A549 (cell line): Measurements from ENCODE around the gene TBX18. TPM values are rescaled to one million over a fixed set of nuclear protein-coding genes. Genes with fewer than 3 reads are reported as not detected.

Experiments
- ATAC-seq, 2 experiments: fragments of 200-7000 bp in 1 of 2; fragments of >200 bp in 1 of 2; cut with Nextera tagmentation in 1 of 2; cut with Tn5 transposase in 1 of 2; 3 replicates each; pipeline versions ENCODE4 v1.8.0 to v1.9.1; 2018 to 2020; ENCODE audit warnings: mild to moderate bottlenecking in 1 of 2, moderate library complexity in 1 of 2
- CTCF ChIA-PET: fragments of 300-600 bp; sonication (Branson Sonifier 250); formaldehyde crosslinking; extraction: SDS; loops from one replicate; lab custom pipeline; 2021; ENCODE audit warnings: antibody characterized with exemption, inconsistent platforms; lab: Yijun Ruan, JAX
- POLR2A ChIA-PET: fragments of 350-600 bp; formaldehyde crosslinking; extraction: SDS; loops from one replicate; lab custom pipeline; 2021; ENCODE audit warnings: antibody characterized with exemption, inconsistent platforms; lab: Yijun Ruan, JAX
- DNase-seq, 2 experiments: peaks; one replicate each; pipeline versions ENCODE4 v3.0.0 to v3.0.0-alpha.2; 2011 to 2016; ENCODE audit warnings: low read depth in 1 of 2, low spot score in 1 of 2
- FAIRE-seq: peaks from 2 replicates; lab custom pipeline; 2011; peaks lifted over from hg19 to GRCh38; lab: Jason Lieb, UNC
- H3K27ac ChIP-seq, 2 experiments: fragments of >200 bp; sonication (Bioruptor Twin); formaldehyde crosslinking; 3 replicates each; pipeline ENCODE4 v1.5.1; 2016 to 2017
- H3K4me1 ChIP-seq: fragments of >200 bp; sonication (Bioruptor Twin); formaldehyde crosslinking; 3 replicates; pipeline ENCODE4 v1.6.1; 2016
- H3K4me2 ChIP-seq: fragments of >200 bp; sonication (Bioruptor Twin); formaldehyde crosslinking; 3 replicates; pipeline ENCODE4 v1.6.1; 2016
- H3K4me3 ChIP-seq: fragments of >200 bp; sonication (Bioruptor Twin); formaldehyde crosslinking; 3 replicates; pipeline ENCODE4 v1.5.1; 2016
- H3K9me3 ChIP-seq: fragments of >200 bp; sonication (Bioruptor Twin); formaldehyde crosslinking; 3 replicates; pipeline ENCODE4 v1.6.1; 2016
- ATOH8 ChIP-seq: fragments of 250-450 bp; sonication (Bioruptor Pico); IDR thresholded peaks from 2 replicates; pipeline ENCODE4 v1.5.0; 2020; ENCODE audit warnings: low read depth, mild to moderate bottlenecking, moderate library complexity
- BCL3 ChIP-seq: fragments of >200 bp; sonication (Bioruptor Twin); formaldehyde crosslinking; IDR thresholded peaks from 3 replicates; pipeline ENCODE4 v1.6.1; 2016
- CBX8 ChIP-seq: fragments of 200-600 bp; sonication (generic); IDR thresholded peaks from 2 replicates; pipeline ENCODE4 v1.6.1; 2016
- CHD2 ChIP-seq: fragments of 150-350 bp; IDR thresholded peaks from 2 replicates; pipeline ENCODE4 v1.6.1; 2014; ENCODE audit warnings: low read length; ENCODE audit not compliant: partially characterized antibody
- CHD4 ChIP-seq: fragments of 200-600 bp; sonication (generic); IDR thresholded peaks from 2 replicates; pipeline ENCODE4 v1.6.1; 2016; ENCODE audit warnings: antibody characterized with exemption, mild to moderate bottlenecking, borderline replicate concordance
- E2F6 ChIP-seq: IDR thresholded peaks from 2 replicates; pipeline ENCODE4 v1.6.1; 2012; ENCODE audit warnings: low read depth, borderline replicate concordance
- EHF ChIP-seq: fragments of 250-450 bp; sonication (Bioruptor Pico); IDR thresholded peaks from 2 replicates; pipeline ENCODE4 v1.5.0; 2020; ENCODE audit warnings: mild to moderate bottlenecking
- ELK1 ChIP-seq: fragments of 150-350 bp; IDR thresholded peaks from 2 replicates; pipeline ENCODE4 v1.6.1; 2014; ENCODE audit warnings: low read depth, mild to moderate bottlenecking, low read length
- EP300 ChIP-seq, 2 experiments: fragments of >200 bp; sonication (Bioruptor Twin); formaldehyde crosslinking; IDR thresholded peaks; 2 replicates in 1 of 2; 3 replicates in 1 of 2; pipeline ENCODE4 v1.6.1; 2016 to 2017
- ESRRA ChIP-seq: fragments of 150-350 bp; IDR thresholded peaks from 2 replicates; pipeline ENCODE4 v1.6.1; 2014; ENCODE audit warnings: mild to moderate bottlenecking, low read length, borderline replicate concordance
- FOSB ChIP-seq: fragments of 250-450 bp; sonication (Bioruptor Pico); IDR thresholded peaks from 2 replicates; pipeline ENCODE4 v1.5.0; 2020; ENCODE audit warnings: mild to moderate bottlenecking, moderate library complexity
- FOSL2 ChIP-seq, 2 experiments: fragments of 450-650 bp in 1 of 2; fragments of >200 bp in 1 of 2; sonication (Bioruptor Twin) in 1 of 2; formaldehyde crosslinking; IDR thresholded peaks; 2 replicates each; pipeline versions ENCODE4 v1.5.0 to v1.6.1; 2016 to 2020; ENCODE audit warnings: mild to moderate bottlenecking in 1 of 2, moderate library complexity in 1 of 2
- FOXS1 ChIP-seq: fragments of 250-450 bp; sonication (Bioruptor Pico); IDR thresholded peaks from 2 replicates; pipeline ENCODE4 v1.5.0; 2020; ENCODE audit warnings: mild to moderate bottlenecking, moderate library complexity
- GATA3 ChIP-seq: IDR thresholded peaks from 2 replicates; pipeline ENCODE4 v1.6.1; 2012; ENCODE audit warnings: borderline replicate concordance
- HDAC2 ChIP-seq: fragments of 200-600 bp; sonication (generic); IDR thresholded peaks from 2 replicates; pipeline ENCODE4 v1.6.1; 2016
- HEYL ChIP-seq: fragments of 250-450 bp; sonication (Bioruptor Pico); IDR thresholded peaks from 2 replicates; pipeline ENCODE4 v1.8.0; 2021; ENCODE audit warnings: mild to moderate bottlenecking, moderate library complexity
- HOXA7 ChIP-seq: fragments of 250-450 bp; sonication (Bioruptor Pico); IDR thresholded peaks from 2 replicates; pipeline ENCODE4 v1.5.0; 2020; ENCODE audit warnings: mild to moderate bottlenecking, moderate library complexity
- HOXB13 ChIP-seq: fragments of 250-450 bp; sonication (Bioruptor Pico); IDR thresholded peaks from 2 replicates; pipeline ENCODE4 v1.5.0; 2020; ENCODE audit warnings: low read depth, mild to moderate bottlenecking, moderate library complexity
- HOXB5 ChIP-seq: fragments of 250-450 bp; sonication (Bioruptor Pico); IDR thresholded peaks from 2 replicates; pipeline ENCODE4 v1.5.0; 2020; ENCODE audit warnings: mild to moderate bottlenecking, moderate library complexity
- JUN ChIP-seq, 2 experiments: fragments of >200 bp; sonication (Bioruptor Twin); formaldehyde crosslinking; IDR thresholded peaks; 2 replicates in 1 of 2; 3 replicates in 1 of 2; pipeline ENCODE4 v1.6.1; 2016 to 2017
- JUNB ChIP-seq: fragments of >200 bp; sonication (Bioruptor Twin); formaldehyde crosslinking; IDR thresholded peaks from 2 replicates; pipeline ENCODE4 v1.6.1; 2016
- KDM5A ChIP-seq: fragments of 200-600 bp; sonication (generic); IDR thresholded peaks from 2 replicates; pipeline ENCODE4 v1.6.1; 2016; ENCODE audit warnings: antibody characterized with exemption, mild to moderate bottlenecking
- MAZ ChIP-seq: fragments of 150-350 bp; IDR thresholded peaks from 2 replicates; pipeline ENCODE4 v1.6.1; 2014; ENCODE audit warnings: antibody characterized with exemption, low read depth, low read length, borderline replicate concordance
- MYC ChIP-seq: IDR thresholded peaks from 2 replicates; pipeline ENCODE4 v1.6.1; 2012; ENCODE audit warnings: mild to moderate bottlenecking, inconsistent platforms, low read length, improper control_type of control experiment, borderline replicate concordance
- POLR2A ChIP-seq: IDR thresholded peaks from 2 replicates; pipeline ENCODE4 v1.6.1; 2012; ENCODE audit warnings: mild to moderate bottlenecking, low read length
- RAD21 ChIP-seq, 2 experiments: fragments of >200 bp in 1 of 2; sonication (Bioruptor Twin) in 1 of 2; formaldehyde crosslinking in 1 of 2; IDR thresholded peaks in 1 of 2; conservative IDR thresholded peaks in 1 of 2; 2 replicates in 1 of 2; 3 replicates in 1 of 2; pipeline ENCODE4 v1.6.1; 2012 to 2018; ENCODE audit warnings: inconsistent platforms in 1 of 2
- RARB ChIP-seq: fragments of 250-450 bp; sonication (Bioruptor Pico); IDR thresholded peaks from 2 replicates; pipeline ENCODE4 v1.8.0; 2021; ENCODE audit warnings: mild to moderate bottlenecking, moderate library complexity
- RCOR1 ChIP-seq: fragments of 150-350 bp; IDR thresholded peaks from 2 replicates; pipeline ENCODE4 v1.6.1; 2014; ENCODE audit warnings: antibody characterized with exemption, low read length, low read depth
- RFX5 ChIP-seq: fragments of 450-650 bp; IDR thresholded peaks from 2 replicates; pipeline ENCODE4 v1.7.1; 2014; ENCODE audit warnings: antibody characterized with exemption, mild to moderate bottlenecking, moderate library complexity
- RNF2 ChIP-seq: fragments of 200-600 bp; sonication (generic); IDR thresholded peaks from 2 replicates; pipeline ENCODE4 v1.6.1; 2016; ENCODE audit warnings: low read depth, mild to moderate bottlenecking, antibody characterized with exemption, moderate library complexity, borderline replicate concordance
- SMC3 ChIP-seq: fragments of >200 bp; sonication (Bioruptor Twin); formaldehyde crosslinking; IDR thresholded peaks from 3 replicates; pipeline ENCODE4 v1.6.1; 2018; ENCODE audit warnings: inconsistent platforms
- SREBF2 ChIP-seq: fragments of 450-650 bp; IDR thresholded peaks from 2 replicates; pipeline ENCODE4 v1.6.1; 2014; ENCODE audit warnings: mild to moderate bottlenecking, moderate library complexity
- TFCP2L1 ChIP-seq: fragments of 250-450 bp; sonication (Bioruptor Pico); IDR thresholded peaks from 2 replicates; pipeline ENCODE4 v1.5.0; 2021; ENCODE audit warnings: mild to moderate bottlenecking
- USF2 ChIP-seq: fragments of 450-650 bp; IDR thresholded peaks from 2 replicates; pipeline ENCODE4 v1.6.1; 2014; ENCODE audit warnings: antibody characterized with exemption
- ZC3H11A ChIP-seq: fragments of 450-650 bp; IDR thresholded peaks from 2 replicates; pipeline ENCODE4 v1.6.1; 2014; ENCODE audit warnings: antibody characterized with exemption, mild to moderate bottlenecking
- ZNF302 ChIP-seq: fragments of 250-450 bp; sonication (Bioruptor Pico); IDR thresholded peaks from 2 replicates; pipeline ENCODE4 v1.9.0; 2021; ENCODE audit warnings: inconsistent platforms, mild to moderate bottlenecking, moderate library complexity
- WGBS: methylation state at CpG from one replicate; pipeline ENCODE4 v1.1.6; 2017; ENCODE audit errors: missing lambda C conversion rate; 5-methylcytosine and 5-hydroxymethylcytosine counted together
- polyA plus RNA-seq, 4 experiments: library from polyadenylated mRNA; depleted of rRNA in 3 of 4; stranded (reverse); fragments of >200 nt; fragmentation: RNase III in 1 of 4; extraction: RNeasy Plus Mini Kit Qiagen cat#74134 plus additional on column Dnase treatment in 1 of 4; gene quantifications; 2 replicates in 3 of 4; 3 replicates in 1 of 4; pipeline ENCODE4 v1.2.3, GENCODE V29; 2011 to 2017

Gene TBX18
- polyA plus RNA-seq, 2 of the 4 experiments (the other 2 are of a cell fraction) = 20.8 to 67.4 TPM

- Histone ChIP-seq H3K27ac (peak overlapping the region; percentile 73 to 99), H3K4me3 (peak overlapping the region; percentile 53), H3K4me1 (peaks cover 8% of the 10 kb centered on the region; the same call in 1 of the 3 replicates), H3K4me2 (peak overlapping the region; percentile 79), H3K9me3 (no peaks in the 10 kb centered on the region)
- peak; percentile 75 to 89 for ATAC-seq
- 1% methylated on average over 28 of the region's 79 CpGs for WGBS
- POLR2A ChIA-PET = interaction anchor here (0.6 to 3.7 kb wide), 3 partner anchors 10 to 17 kb away, joined by 3 to 32 read pairs (median 16); partner anchors contain the start of gene TBX18
- DNase-seq = peak; percentile 41 to 80
- FAIRE-seq = no peak
- CTCF ChIA-PET = interaction anchor here (0.6 to 4.2 kb wide), 36 partner anchors 8 to 551 kb away, joined by 3 to 26 read pairs (median 4); partner anchors contain the start of gene TBX18
- TF ChIP-seq CHD2 (no peak), BCL3 (peak; percentile 30; the same call in 1 of the 3 replicates), EHF (CRISPR knock-in tag) (no peak), USF2 (no peak), FOSL2 (IDR thresholded peaks at IDR 0.05) (no peak), FOSL2 (CRISPR knock-in tag; IDR thresholded peaks at IDR 0.05) (no peak), HDAC2 (no peak), E2F6 (no peak), HOXB13 (CRISPR knock-in tag) (no peak), SREBF2 (no peak), ATOH8 (CRISPR knock-in tag) (no peak), RARB (CRISPR knock-in tag) (no peak), ZNF302 (CRISPR knock-in tag) (no peak), HOXA7 (CRISPR knock-in tag) (no peak), CHD4 (no peak), TFCP2L1 (CRISPR knock-in tag) (no peak), RCOR1 (no peak), FOXS1 (CRISPR knock-in tag) (no peak), RAD21 (conservative IDR thresholded peaks at IDR 0.05 in 1 of 2, IDR thresholded peaks at IDR 0.05 in 1 of 2) (peak; percentile 40 to 69; a peak in 4 of 5 replicates), GATA3 (0 out of 2 replicates have a peak, but pooled peaks have one; percentile 6), MYC (no peak), ELK1 (no peak), JUN (IDR thresholded peaks at IDR 0.05) (peak in 1 of 2 experiments; percentile 42; a peak in 1 of 5 replicates), POLR2A (no peak), HOXB5 (CRISPR knock-in tag) (no peak), RNF2 (no peak; the same call in 1 of the 2 replicates), MAZ (no peak), FOSB (CRISPR knock-in tag) (no peak), HEYL (CRISPR knock-in tag) (no peak), ZC3H11A (no peak), EP300 (IDR thresholded peaks at IDR 0.05) (no peak), ESRRA (no peak), JUNB (no peak), SMC3 (peak; percentile 75), KDM5A (no peak), RFX5 (no peak), CBX8 (no peak)
These were observed 10.0 kb upstream of the TBX18 start for GRCh38 chr6:84774157-84774984.
